ENCODE results near the gene MPND. TPM values are rescaled to one million over a fixed set of nuclear protein-coding genes. Genes with fewer than 3 reads are reported as not detected.
A peak's percentile ranks its signal among the peaks of the same experiment; 100 is the strongest.
"Not testable (repeated sequence)": the region's sequence is repeated elsewhere in the genome, so short reads cannot be mapped to it uniquely, and the experiment has no call there.

MPND gene
- total and polyA plus RNA-seq, 12 donors: 15.2 to 26.6 (median 20.9) TPM

- H3K4me3 ChIP-seq: no peak overlapping the region
- no peak for TF ChIP-seq CTCF (IDR thresholded peaks at IDR 0.05)
- intact Hi-C loops (cut with DNase I): loop anchor here in 1 of 10 donors (5.0 kb wide), 1 partner anchor 75 kb away; no protein-coding TSS in a partner anchor
- DNase-seq (no peak), ATAC-seq (no peak)
- peaks cover 0 to 15% (median 7%) of the 10 kb centered on the region in 9 donors for H3K4me1 ChIP-seq
- H3K36me3 ChIP-seq: peaks cover 0 to 42% (median 4%) of the 10 kb centered on the region in 9 donors
- H3K27ac ChIP-seq: no peak overlapping the region
- 78 to 92% methylated on average over 6 of the region's 6 CpGs for WGBS, 2 donors
- no peaks in the 10 kb centered on the region for H3K9me3 ChIP-seq
- no peaks in the 10 kb centered on the region for H3K27me3 ChIP-seq
Observed at GRCh38 chr19:4347521-4347920, 4.2 kb downstream of the MPND start.

GRCh38 chr19:4349225-4349624 is 5.9 kb downstream of the MPND start:
- intact Hi-C loops (cut with DNase I): loop anchor here in 1 of 10 donors (5.0 kb wide), 1 partner anchor 77 kb away; no protein-coding TSS in a partner anchor
- not testable (repeated sequence) for H3K27ac ChIP-seq, H3K4me3 ChIP-seq, DNase-seq, H3K27me3 ChIP-seq, H3K9me3 ChIP-seq, ATAC-seq
- Histone ChIP-seq H3K4me1 (peaks cover 0 to 11% (median 3%) of the 10 kb centered on the region in 9 donors), H3K36me3 (peaks cover 0 to 50% (median 4%) of the 10 kb centered on the region in 9 donors)
- WGBS, 2 donors: 90 to 95% methylated on average over 16 of the region's 16 CpGs

GRCh38 chr19:4350111-4350510 is 6.7 kb downstream of the MPND start:
- no peak for ATAC-seq
- Histone ChIP-seq H3K4me3 (no peak overlapping the region), H3K9me3 (no peaks in the 10 kb centered on the region)

GRCh38 chr19:4350726-4351125 is 7.4 kb downstream of the MPND start:
- Histone ChIP-seq H3K4me1 (peaks cover 0 to 8% (median 0%) of the 10 kb centered on the region in 9 donors), H3K36me3 (peaks cover 0 to 60% (median 3%) of the 10 kb centered on the region in 9 donors), H3K4me3 (no peak overlapping the region), H3K27me3 (no peaks in the 10 kb centered on the region), H3K9me3 (no peaks in the 10 kb centered on the region), H3K27ac (no peak overlapping the region)
- no peak for TF ChIP-seq CTCF (IDR thresholded peaks at IDR 0.05)
- DNase-seq: no peak
- ATAC-seq: peak in 1 of 8 donors; percentile 11
- WGBS, 2 donors: 93 to 94% methylated on average over 9 of the region's 9 CpGs
- intact Hi-C loops (cut with DNase I): loop anchor here in 8 of 10 donors (5.0 to 10.0 kb wide), 3 partner anchors 76 to 88 kb away; partner anchors contain the start of gene SHD (in 1 of the 8)

More at GRCh38 chr19:4350111-4350510, 6.7 kb downstream of the MPND start:
- 92 to 93% methylated on average over 8 of the region's 8 CpGs for WGBS, 2 donors
- TF ChIP-seq CTCF (IDR thresholded peaks at IDR 0.05): no peak
- intact Hi-C loops (cut with DNase I): loop anchor here in 8 of 10 donors (5.0 to 10.0 kb wide), 3 partner anchors 75 to 88 kb away; partner anchors contain the start of gene SHD (in 1 of the 8)
- Histone ChIP-seq H3K27ac (no peak overlapping the region), H3K36me3 (peaks cover 0 to 59% (median 4%) of the 10 kb centered on the region in 9 donors), H3K4me1 (peaks cover 0 to 8% (median 0%) of the 10 kb centered on the region in 9 donors), H3K27me3 (no peaks in the 10 kb centered on the region)
- no peak for DNase-seq

- 39 to 46% methylated on average over 9 of the region's 9 CpGs for WGBS, 2 donors
- intact Hi-C loops (cut with DNase I): loop anchor here in 9 of 10 donors (2.0 to 10.0 kb wide), 4 partner anchors 78 to 90 kb away; partner anchors contain the start of gene SHD (in 1 of the 9)
- H3K27ac ChIP-seq: no peak overlapping the region
Observed at GRCh38 chr19:4352701-4353121, 9.3 kb downstream of the MPND start.

More at GRCh38 chr19:4352701-4353121, 9.3 kb downstream of the MPND start:
- no peak for DNase-seq
- Histone ChIP-seq H3K36me3 (peaks cover 0 to 62% (median 0%) of the 10 kb centered on the region in 9 donors), H3K4me1 (peaks cover 0 to 8% (median 0%) of the 10 kb centered on the region in 9 donors), H3K27me3 (no peaks in the 10 kb centered on the region), H3K9me3 (no peaks in the 10 kb centered on the region), H3K4me3 (no peak overlapping the region)
- peak; percentile 78 to 94 (median 87) for TF ChIP-seq CTCF (IDR thresholded peaks at IDR 0.05)
- ATAC-seq: peak in 7 of 8 donors; percentile 21 to 65 (median 47)

All from heart right ventricle (tissue), 16 donors.